ENCODE results near the gene ULK4. TPM values are rescaled to one million over a fixed set of nuclear protein-coding genes. Genes with fewer than 3 reads are reported as not detected.
A peak's percentile ranks its signal among the peaks of the same experiment; 100 is the strongest.

Gene ULK4
- total RNA-seq, 1 experiment from 2014 or later: 6.3 TPM

DNA sequence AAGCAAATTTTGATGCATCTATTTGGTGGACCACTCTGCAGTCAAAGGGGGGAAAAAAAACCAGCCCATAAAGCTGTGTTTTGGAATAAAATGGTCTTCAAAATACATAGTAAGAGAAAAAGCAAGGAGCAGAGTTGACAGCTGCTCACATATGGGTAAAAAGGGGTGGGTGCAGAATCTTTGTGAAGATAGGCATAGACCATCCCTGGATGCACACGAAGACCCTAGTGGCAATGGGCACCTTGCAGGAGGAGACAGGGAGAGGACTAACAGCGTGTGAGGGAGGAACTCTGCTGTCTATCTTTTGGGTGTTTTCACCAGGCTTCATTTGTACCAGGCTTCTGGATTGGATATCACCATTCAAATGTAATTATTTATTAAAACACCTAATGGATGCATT is 718.7 kb downstream of the ULK4 start:
- Histone ChIP-seq H4K20me1 (ENCODE audit: insufficient read depth) (no peaks in the 10 kb centered on the region; the same call in 1 of the 2 replicates), H3K79me2 (ENCODE audit: insufficient read depth, low read length) (no peaks in the 10 kb centered on the region), H3K9ac (ENCODE audit: low read length) (no peak overlapping the region), H3K4me1 (ENCODE audit: control insufficient read depth in 1 of 2, insufficient read depth in 2 of 2, low read length in 2 of 2) (peaks cover 0 to 4% of the 10 kb centered on the region in 2 experiments; a peak in 1 of 4 replicates), H3K9me3 (ENCODE audit: control insufficient read depth in 1 of 2, insufficient read depth in 1 of 2, low read depth in 1 of 2, low read length in 2 of 2) (no peaks in the 10 kb centered on the region), H3K36me3 (ENCODE audit: control insufficient read depth in 1 of 2, insufficient read depth in 2 of 2, low read length in 2 of 2) (peaks cover 5 to 18% of the 10 kb centered on the region in 2 experiments; a peak in 2 of 4 replicates), H2AFZ (ENCODE audit: low read depth, low read length, poor library complexity, severe bottlenecking) (no peak overlapping the region), H3K27ac (ENCODE audit: low read depth, low read length) (no peak overlapping the region), H3K9me2 (ENCODE audit: insufficient read depth) (no peaks in the 10 kb centered on the region), H3K4me2 (ENCODE audit: low read length) (no peak overlapping the region), H3K27me3 (ENCODE audit: insufficient read depth, low read length) (no peaks in the 10 kb centered on the region), H3K4me3 (replicated peaks in 1 of 2; ENCODE audit: low read depth in 1 of 2, low read length in 2 of 2) (no peak overlapping the region)
- BruUV-seq (replicated peaks): no TSS peak
- CTCF ChIA-PET: no interaction called here
- POLR2A ChIA-PET: interaction anchor here (1.4 kb wide), 1 partner anchor 44 kb away, joined by 3 read pairs; the partner anchor contains the start of gene CTNNB1
- intact Hi-C loops (cut with micrococcal nuclease): no loop called here
- DNase-seq (ENCODE audit: low read depth, low spot score): no peak
- RAD21 ChIA-PET (ENCODE audit: low non-redundant PET in 1 of 2, low total read pairs in 2 of 2, uncharacterized antibody in 2 of 2, unreplicated experiment in 2 of 2): no interaction called here
- TF ChIP-seq YY1 (IDR thresholded peaks at IDR 0.05; ENCODE audit: extremely low read depth, insufficient replicate concordance, low read depth, low read length): no peak
- peak; percentile 28; the same call in 1 of the 2 replicates for TF ChIP-seq POLR2AphosphoS5 (IDR thresholded peaks at IDR 0.05; ENCODE audit: low read depth, low read length)
- no peak for TF ChIP-seq ELF1 (IDR thresholded peaks at IDR 0.05; ENCODE audit: borderline replicate concordance, low read depth)
- no peak; the same call in 1 of the 2 replicates for ATAC-seq

- CTCF ChIA-PET: no interaction called here
- Histone ChIP-seq H3K27ac (ENCODE audit: low read depth, low read length) (no peak overlapping the region), H3K27me3 (ENCODE audit: insufficient read depth, low read length) (no peaks in the 10 kb centered on the region), H3K9me2 (ENCODE audit: insufficient read depth) (no peaks in the 10 kb centered on the region), H3K79me2 (ENCODE audit: insufficient read depth, low read length) (no peaks in the 10 kb centered on the region), H3K9ac (ENCODE audit: low read length) (no peak overlapping the region), H2AFZ (ENCODE audit: low read depth, low read length, poor library complexity, severe bottlenecking) (no peak overlapping the region), H3K4me1 (ENCODE audit: control insufficient read depth in 1 of 2, insufficient read depth in 2 of 2, low read length in 2 of 2) (no peaks in the 10 kb centered on the region), H3K4me3 (replicated peaks in 1 of 2; ENCODE audit: low read depth in 1 of 2, low read length in 2 of 2) (no peak overlapping the region), H3K4me2 (ENCODE audit: low read length) (no peak overlapping the region), H4K20me1 (ENCODE audit: insufficient read depth) (no peaks in the 10 kb centered on the region; the same call in 1 of the 2 replicates), H3K36me3 (ENCODE audit: control insufficient read depth in 1 of 2, insufficient read depth in 2 of 2, low read length in 2 of 2) (peaks cover 16 to 29% of the 10 kb centered on the region in 2 experiments), H3K9me3 (ENCODE audit: control insufficient read depth in 1 of 2, insufficient read depth in 1 of 2, low read depth in 1 of 2, low read length in 2 of 2) (no peaks in the 10 kb centered on the region)
- no TSS peak for BruUV-seq (replicated peaks)
- no peak for DNase-seq (ENCODE audit: low read depth, low spot score)
- POLR2A ChIA-PET: no interaction called here
- no peak for ATAC-seq
- RAD21 ChIA-PET (ENCODE audit: low non-redundant PET in 1 of 2, low total read pairs in 2 of 2, uncharacterized antibody in 2 of 2, unreplicated experiment in 2 of 2): no interaction called here
- intact Hi-C loops (cut with micrococcal nuclease): no loop called here
- TF ChIP-seq SRF (IDR thresholded peaks at IDR 0.05; ENCODE audit: low read depth): no peak
- no peak for TF ChIP-seq EGR1 (IDR thresholded peaks at IDR 0.05; ENCODE audit: low read depth)
- no peak for TF ChIP-seq YY1 (IDR thresholded peaks at IDR 0.05; ENCODE audit: extremely low read depth, insufficient replicate concordance, low read depth, low read length)
- no peak for TF ChIP-seq EZH2phosphoT487 (IDR thresholded peaks at IDR 0.05; ENCODE audit: borderline replicate concordance)
- TF ChIP-seq TCF7L2 (IDR thresholded peaks at IDR 0.05; ENCODE audit: borderline replicate concordance, extremely low read depth, insufficient read depth, insufficient read length): no peak
- no peak for TF ChIP-seq CTCF (IDR thresholded peaks at IDR 0.05 in 2 of 3, conservative IDR thresholded peaks at IDR 0.05 in 1 of 3; ENCODE audit: borderline replicate concordance in 1 of 3, insufficient read depth in 1 of 3, low read depth in 2 of 3, low read length in 2 of 3)
- no peak for TF ChIP-seq SIN3A (IDR thresholded peaks at IDR 0.05; ENCODE audit: low read depth)
- no peak for TF ChIP-seq FOSL1 (IDR thresholded peaks at IDR 0.05; ENCODE audit: low read depth)
- TF ChIP-seq, protein P1, sequence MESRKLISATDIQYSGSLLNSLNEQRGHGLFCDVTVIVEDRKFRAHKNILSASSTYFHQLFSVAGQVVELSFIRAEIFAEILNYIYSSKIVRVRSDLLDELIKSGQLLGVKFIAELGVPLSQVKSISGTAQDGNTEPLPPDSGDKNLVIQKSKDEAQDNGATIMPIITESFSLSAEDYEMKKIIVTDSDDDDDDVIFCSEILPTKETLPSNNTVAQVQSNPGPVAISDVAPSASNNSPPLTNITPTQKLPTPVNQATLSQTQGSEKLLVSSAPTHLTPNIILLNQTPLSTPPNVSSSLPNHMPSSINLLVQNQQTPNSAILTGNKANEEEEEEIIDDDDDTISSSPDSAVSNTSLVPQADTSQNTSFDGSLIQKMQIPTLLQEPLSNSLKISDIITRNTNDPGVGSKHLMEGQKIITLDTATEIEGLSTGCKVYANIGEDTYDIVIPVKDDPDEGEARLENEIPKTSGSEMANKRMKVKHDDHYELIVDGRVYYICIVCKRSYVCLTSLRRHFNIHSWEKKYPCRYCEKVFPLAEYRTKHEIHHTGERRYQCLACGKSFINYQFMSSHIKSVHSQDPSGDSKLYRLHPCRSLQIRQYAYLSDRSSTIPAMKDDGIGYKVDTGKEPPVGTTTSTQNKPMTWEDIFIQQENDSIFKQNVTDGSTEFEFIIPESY (IDR thresholded peaks at IDR 0.05; ENCODE audit: extremely low read depth, insufficient replicate concordance, low read length): no peak
- TF ChIP-seq, protein P2, sequence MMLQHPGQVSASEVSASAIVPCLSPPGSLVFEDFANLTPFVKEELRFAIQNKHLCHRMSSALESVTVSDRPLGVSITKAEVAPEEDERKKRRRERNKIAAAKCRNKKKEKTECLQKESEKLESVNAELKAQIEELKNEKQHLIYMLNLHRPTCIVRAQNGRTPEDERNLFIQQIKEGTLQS (IDR thresholded peaks at IDR 0.05): no peak
- no peak for TF ChIP-seq SP1 (IDR thresholded peaks at IDR 0.05; ENCODE audit: low read depth)
- no peak for TF ChIP-seq POLR2A (IDR thresholded peaks at IDR 0.05; ENCODE audit: borderline replicate concordance, extremely low read depth, insufficient read depth, insufficient read length)
- no peak for TF ChIP-seq ELF1 (IDR thresholded peaks at IDR 0.05; ENCODE audit: borderline replicate concordance, low read depth)
Measured at GRCh38 chr3:41241800-41242571, 719.9 kb downstream of the ULK4 start.
